IPS DF 4.7 (cell line): Measurements from ENCODE around the gene ITGB8.

ENCODE experiments used
- DNase-seq: peaks from one replicate; pipeline ENCODE4 v3.0.0-alpha.2; 2013; ENCODE audit warnings: low spot score; ENCODE audit errors: extremely low read depth

Gene ITGB8

DNA sequence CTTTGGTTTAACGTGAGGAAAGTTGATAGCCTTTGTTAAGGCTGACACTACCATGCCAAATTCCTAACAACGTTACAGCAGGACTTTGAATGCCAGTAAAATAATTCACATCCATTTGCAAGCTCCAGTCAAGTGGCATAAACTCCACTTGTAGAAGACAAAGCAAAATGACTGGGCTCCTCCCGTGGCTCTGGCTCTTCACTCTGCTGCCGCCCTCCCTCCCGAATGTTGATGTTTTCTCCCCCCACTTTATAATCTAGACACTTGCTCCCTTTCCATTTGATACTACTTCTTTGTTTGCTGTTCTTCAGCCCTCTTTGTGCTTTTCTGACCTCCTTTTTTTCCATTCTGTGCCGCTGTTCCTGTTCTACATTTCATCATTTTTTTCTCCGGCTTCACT is 22.8 kb upstream of the ITGB8 start:
- DNase-seq, result no peak

DNA sequence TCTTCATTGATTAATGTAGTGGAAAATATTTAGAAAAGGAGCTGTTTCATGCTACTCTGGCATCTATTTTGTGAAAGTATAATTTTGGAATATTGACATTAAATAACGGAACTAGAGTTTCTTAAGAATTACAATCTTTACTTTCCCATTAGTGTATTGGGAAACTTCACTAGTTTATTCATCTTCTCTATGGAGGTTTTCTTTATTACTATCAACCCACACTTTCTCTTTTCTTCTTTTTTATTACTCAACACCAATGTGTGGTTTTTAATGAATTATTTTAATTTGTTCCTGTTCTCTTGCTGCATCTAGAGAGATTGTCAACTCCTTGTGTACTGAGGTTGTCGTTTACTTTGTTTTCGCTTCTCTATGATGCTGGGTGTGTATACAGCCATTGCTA is 20.4 kb upstream of the ITGB8 start:
- no peak for DNase-seq

DNA sequence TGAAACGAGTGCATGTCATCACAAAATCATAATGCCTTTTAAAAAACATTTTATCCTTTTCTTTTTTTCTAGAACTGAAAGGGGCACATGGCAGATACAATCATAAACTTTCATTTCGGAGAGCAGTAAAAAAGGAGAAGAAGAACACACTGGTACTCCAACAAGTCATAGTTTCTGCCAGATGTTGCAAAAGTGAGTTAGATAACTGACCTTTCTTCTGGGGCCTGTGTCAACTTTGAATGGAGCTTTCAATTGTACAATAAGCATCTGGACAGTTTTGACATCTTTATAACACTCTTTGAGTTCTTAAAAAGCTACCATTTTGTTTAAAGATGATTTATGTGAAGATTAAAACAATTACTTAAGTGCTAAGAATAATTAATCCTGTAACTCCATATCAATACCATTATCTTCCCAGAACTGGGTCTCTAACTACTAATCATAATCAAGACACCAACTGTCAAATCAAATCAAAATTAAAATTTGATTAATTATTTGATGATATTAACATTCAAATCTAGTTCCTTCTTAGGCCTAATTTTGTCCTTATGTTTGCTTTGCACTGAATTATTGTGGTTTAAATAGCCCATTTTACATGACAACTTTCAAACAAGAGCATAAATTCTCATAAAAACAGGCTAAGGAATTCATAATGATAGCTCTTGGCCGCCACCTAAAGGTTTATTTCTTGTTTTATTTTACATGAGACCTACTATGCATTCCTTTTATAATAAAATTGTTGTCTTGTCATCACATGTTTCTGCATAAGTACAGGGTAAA is 19.5 kb upstream of the ITGB8 start:
- DNase-seq, result no peak

DNA sequence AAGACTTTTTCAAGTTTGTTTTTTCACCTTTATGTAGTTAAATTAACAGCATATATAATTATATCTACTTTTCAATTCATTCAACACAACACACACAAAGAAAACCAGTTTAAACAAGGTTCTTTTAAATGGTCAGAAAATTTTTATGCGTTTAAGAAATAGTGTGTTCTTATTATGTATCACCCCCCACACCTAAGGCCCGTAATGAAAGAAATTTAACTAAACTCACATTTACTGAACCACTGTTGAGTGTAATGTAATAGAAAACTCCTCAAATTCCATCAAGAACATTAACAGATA is 19.0 kb upstream of the ITGB8 start:
- no peak for DNase-seq

DNA sequence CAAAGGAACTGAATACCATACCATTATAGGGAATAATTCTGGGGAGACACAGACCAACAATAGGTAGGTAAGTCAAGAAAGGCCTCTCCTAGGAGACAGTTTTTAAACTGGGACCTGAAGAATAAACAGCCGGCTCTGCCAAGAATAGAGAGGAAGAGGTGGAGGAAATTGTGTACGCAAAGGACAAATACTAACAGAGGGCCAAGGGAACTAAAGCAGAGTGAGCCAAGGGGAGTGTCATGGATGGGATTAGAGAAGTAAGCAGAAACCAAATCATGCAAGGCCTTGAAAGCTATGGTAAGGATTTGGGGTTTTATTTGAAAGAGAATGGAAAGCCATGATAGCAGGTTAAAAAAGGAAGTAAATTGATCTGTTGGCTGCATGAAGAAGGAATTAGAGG is 18.1 kb upstream of the ITGB8 start:
- DNase-seq, result no peak

DNA sequence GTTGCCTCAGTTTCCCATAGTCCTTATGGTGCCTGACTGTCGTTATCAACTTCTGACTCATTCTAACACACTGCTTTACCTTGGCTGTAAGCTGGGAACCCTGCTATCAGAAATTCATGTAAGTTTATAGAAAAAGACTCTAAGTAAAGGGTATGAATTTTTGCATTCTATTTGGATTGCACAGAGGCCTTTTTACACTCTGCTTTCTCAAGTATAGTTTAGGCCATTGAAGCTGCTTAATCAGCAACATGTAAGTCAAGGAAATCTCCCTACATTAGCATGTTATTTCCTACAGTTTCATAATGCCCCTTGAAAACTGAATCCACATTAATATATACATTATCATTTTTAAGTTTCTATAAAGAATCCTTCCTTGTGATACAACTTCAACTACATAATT is 17.1 kb upstream of the ITGB8 start:
- DNase-seq, result no peak

DNA sequence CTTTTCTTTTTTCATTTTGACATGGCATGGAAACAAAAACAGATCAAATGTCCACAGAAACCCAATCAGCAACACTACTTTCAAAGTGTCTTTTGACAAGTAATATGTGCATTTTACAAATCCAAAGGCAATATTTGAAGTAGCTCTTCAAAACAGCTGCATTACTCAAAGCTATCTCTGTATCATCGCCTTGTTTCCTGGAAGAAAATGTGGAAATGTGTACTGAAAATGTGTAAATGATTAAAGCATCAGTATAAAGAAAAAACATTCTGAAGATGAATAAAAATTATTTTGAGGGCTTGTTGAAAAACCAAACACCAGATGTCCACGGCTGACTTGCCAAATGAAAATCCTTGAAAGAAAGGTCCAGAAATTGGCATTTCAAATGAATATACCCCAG is 16.5 kb upstream of the ITGB8 start:
- no peak for DNase-seq

DNA sequence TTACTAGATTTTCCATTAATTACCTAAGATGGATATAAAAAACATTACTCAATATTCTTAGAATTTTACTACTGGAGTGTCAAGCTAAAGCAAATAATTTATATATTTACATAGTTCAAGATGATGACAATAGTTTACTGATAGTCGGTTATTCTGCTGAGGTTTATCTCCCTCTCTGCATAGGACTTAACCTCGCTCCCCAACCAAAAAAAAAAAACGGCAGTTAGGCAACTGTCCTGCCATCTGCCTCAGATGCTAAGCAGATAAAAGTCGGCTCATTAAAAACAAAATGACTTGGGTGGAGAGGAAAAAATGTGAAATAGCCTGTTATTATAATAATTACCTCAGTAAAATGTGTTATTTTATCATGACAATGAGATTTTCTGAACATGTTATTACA is 14.0 kb upstream of the ITGB8 start:
- no peak for DNase-seq

DNA sequence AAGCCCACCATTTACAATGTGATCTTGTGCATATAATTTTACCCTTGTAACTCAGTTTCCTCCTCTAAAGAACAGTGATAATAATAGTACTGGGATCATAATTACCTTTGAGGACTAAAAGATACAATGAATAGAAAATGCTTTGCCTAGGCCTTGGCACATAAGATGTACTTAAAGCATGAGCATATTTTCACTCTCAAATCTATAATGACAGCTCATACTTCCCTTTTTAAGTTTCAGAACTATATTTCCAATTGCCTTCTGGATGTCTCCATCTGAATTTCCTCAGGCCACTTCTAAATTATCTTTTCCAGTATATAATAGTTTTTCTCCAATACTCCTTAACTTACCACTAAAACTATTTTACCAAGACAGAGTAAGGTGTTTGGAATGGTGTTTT is 13.3 kb upstream of the ITGB8 start:
- no peak for DNase-seq

DNA sequence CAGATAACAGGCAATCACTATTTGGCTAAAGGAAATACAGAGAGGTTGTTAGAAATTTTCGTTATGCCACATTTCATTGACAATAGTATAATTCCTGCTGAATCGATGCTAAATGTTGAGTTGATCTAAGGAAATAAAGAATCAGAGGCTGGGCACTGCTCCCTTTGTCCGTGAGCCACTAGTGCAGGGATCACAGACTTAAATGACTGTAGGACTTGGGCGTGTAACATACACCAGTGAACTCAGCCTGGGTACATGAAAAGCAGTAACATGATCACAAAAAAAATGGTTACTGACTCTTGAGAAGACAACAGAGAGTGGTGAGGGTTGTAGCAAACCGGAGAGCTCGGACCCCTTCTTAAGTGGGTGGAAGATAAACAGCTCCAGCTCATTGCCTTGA is 11.8 kb upstream of the ITGB8 start:
- no peak for DNase-seq

DNA sequence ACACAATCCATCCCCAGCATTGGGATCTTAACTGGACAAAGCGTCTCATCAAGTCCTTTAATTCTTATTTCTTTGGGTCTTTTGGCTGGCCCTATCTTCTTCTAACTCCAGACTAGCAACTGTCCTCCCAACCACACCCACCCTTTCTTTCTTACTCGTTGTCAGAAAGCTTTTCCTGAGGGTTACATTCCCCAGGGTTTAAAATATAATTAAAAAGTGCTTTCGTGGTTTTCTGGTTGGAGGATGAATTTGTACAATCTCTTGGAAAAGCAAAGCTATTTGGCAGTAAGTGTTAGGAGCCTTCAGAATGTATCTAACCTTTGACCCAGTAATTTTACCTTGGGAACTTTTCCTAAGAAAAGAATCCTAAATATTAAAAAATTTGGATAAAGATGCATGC is 10.4 kb upstream of the ITGB8 start:
- no peak for DNase-seq

DNA sequence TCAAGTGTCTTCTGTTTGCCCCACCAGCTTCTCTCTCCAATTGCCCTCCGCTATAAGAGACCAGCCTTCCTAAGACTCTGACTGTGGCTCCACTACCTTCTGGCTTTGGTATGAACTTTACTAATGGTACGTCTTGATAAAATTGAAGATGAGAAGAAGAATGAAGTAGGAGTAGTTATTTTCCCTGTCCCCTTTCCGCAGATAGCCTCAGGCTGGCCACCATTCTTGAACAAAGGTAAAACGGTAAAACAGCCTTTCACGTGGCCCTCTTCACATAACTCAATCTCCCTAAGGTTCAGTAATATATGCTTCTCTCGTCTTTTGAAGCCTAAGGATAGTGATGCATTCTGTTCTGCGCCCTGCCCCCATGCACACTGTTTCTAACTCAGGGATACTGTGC is 9.9 kb upstream of the ITGB8 start:
- DNase-seq, result no peak

DNA sequence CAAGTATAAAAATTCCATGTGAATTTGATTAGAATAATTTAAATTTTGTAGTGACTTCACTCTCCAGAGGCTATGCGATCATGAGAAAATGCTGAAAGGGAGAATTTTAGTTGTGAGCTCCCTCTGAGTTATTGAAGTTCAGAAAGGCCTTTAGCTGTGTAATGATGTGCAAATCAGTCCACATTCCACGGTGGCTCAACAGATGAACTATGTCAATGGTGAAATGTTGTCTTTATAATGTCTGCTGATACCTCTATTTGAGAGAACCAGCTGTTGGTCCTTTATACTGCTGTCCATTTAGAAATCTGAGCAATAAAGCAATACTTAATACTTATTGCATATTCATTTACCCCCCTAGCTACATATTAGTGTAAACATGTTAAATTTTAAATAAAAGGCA is 7.1 kb upstream of the ITGB8 start:
- no peak for DNase-seq

DNA sequence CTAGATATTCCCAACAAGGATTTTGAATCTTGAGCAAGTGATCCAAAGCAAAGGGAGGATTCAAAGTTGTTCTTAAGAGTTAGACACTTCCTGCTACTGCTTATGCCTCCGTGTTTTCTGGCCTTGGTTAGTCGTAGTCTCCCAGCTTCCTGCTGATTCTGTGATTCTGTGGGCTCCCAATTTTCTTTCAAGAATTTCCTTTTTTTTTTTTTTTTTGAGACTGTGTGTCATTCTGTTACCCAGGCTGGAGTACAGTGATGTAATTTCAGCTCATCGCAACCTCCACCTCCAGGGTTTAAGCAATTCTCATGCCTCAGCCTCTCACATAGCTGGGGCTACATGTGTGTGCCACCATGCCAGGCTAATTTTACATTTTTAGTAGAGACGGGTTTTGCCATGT is 4.4 kb upstream of the ITGB8 start:
- DNase-seq, result no peak

DNA sequence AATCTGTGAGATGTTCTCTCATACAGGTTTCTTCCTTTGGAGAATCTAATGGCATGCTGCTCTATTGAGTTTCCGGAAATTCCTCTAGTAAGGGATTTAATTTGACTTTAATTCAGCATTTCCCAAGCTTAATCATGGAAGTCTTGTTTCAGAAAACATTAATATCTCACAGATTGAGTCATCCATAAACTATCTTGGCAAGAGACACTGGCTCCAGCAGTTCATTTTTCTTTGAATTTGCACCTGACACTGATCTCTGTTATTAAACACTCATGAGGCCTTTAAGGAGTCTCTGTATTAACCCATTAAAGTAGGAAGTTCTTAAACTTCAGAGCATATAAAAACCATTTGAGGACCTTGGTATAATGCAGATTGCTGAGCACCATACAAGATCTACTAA is 3.6 kb upstream of the ITGB8 start:
- DNase-seq, result no peak

DNA sequence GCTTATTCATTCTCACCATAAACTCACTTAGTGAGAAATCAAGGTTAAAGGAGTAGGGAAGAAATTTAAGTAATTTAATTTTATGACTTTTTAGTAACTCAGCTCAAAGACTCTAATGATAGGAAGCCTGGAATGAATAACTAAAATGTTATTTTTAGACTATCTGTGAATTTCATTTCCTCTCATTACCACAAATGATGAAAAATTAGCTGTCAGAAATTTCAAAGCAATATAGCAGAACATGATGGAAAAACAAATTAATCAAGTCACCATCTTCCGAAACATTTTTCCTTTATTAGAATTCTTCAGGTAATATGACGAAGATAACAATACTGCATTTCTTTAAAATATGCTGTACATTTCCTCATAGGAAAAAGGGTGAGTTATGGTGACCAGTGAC is 2.7 kb upstream of the ITGB8 start:
- DNase-seq, result no peak

DNA sequence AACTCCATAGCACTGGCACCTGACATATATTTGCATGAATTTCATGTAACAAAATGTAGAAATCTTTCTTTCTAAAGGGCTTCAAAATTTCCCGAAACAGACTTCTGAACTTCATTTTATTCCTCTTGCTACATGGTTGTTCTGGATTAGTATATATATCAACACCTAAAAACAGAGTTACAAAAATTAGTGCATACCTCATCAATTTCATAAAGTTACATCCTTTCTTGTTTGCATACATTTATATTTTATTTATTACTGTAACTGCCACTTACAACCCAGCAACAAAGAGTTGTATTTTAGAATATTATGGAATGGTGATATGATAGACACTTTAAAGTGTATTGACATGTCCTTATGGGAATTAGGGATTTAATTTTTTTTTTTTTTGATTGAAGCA is 2.0 kb upstream of the ITGB8 start:
- DNase-seq, result no peak

DNA sequence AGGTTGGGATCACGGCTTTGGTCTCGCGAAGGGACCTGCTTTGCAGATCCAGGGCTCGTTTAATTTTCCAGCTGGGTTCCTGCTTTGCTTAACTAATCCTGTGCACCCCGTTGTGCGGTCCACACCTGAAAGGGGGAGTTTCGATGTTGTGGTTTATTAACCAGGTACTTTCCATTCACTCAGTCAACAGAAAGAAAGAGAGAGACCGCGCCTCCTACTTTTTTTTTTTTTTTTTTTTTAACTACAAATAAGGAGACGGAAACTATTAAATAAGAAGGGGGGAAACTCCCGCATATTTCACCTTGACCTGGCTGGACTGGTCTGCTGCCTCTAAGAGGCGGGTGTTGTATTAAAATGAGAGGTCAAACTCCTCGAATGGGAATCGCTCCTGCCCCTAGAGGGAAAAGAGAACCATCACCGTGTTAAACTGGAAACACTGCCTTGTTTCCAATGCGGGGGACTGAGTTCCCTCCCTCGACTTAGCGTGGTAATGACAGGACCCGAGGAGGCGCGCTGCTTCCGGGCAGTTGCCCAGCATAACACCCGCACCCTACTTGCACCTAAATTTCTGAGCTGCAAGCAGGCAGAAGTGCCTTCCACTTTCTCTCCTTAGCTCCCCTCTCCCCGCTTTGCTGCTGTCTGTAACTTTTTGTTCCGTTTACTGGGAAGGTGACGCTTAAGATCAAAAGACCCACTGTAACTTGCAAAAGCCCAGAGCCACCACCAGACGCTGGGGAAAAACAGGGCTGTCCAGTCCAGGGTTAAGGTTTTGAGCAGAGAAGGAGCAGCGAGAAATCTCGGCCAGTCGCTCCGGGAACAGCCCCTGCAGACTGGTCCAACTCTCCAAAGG is 1.1 kb upstream of the ITGB8 start:
- DNase-seq, result no peak

DNA sequence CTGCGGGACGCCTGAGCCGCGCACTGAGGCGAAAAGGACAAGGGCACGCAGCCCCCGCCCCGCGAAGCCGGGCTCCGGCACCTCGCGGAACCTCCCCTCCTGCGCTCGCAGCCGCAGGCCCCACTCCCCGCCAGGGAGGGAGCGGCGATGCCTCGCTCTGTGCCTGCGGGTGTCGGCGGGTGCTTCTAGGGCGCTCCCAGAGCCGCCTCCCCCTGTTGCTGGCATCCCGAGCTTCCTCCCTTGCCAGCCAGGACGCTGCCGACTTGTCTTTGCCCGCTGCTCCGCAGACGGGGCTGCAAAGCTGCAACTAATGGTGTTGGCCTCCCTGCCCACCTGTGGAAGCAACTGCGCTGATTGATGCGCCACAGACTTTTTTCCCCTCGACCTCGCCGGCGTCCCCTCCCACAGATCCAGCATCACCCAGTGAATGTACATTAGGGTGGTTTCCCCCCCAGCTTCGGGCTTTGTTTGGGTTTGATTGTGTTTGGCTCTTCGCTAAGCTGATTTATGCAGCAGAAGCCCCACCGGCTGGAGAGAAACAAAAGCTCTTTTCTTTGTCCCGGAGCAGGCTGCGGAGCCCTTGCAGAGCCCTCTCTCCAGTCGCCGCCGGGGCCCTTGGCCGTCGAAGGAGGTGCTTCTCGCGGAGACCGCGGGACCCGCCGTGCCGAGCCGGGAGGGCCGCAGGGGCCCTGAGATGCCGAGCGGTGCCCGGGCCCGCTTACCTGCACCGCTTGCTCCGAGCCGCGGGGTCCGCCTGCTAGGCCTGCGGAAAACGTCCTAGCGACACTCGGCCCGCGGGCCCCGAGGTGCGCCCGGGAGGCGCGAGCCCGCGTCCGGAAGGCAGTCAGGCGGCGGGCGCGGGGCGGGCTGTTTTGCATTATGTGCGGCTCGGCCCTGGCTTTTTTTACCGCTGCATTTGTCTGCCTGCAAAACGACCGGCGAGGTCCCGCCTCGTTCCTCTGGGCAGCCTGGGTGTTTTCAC is 519 bp downstream of the ITGB8 start:
- DNase-seq, result no peak

DNA sequence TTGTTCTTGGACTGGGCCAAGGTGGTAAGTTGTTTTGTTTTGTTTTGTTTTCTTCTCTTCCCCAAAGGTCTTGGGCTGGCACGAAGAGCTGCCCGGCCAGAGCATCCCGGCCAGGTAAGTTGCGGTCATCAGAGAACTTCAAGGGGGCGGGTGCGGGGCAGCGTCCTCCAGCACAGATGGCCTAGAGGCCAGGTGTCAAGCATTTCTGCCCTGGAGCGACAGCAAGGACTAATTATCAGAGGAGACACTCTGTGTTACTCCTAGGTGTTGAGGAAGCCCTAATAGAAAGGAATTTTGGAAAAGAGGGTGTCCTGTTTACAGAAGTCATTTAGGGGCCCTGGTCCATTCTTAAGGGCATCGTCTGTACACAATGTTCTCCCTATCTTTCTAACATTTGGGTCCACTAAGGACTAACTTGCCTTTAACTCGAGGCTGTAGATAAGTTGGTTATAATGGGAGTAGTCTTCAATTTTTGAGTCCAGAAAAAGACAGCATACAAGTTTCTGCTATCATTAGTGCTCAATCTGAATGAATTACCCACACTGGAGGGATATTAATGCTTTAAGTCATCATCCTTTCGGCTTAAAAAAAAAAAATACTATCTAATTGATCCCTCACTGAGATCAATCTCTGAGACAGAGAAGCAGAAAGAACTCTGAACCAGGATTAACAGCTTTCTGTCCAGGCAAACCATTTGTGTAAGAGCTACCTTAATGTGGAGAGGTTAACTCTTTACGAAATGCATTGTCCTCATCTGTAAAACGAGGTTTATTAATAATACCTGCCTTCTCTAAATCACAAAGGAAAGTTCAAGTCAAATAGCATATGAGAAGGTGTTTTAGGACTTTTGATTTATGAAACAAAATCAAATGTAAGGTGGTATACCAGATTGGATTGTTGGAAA is 1.5 kb downstream of the ITGB8 start:
- no peak for DNase-seq

DNA sequence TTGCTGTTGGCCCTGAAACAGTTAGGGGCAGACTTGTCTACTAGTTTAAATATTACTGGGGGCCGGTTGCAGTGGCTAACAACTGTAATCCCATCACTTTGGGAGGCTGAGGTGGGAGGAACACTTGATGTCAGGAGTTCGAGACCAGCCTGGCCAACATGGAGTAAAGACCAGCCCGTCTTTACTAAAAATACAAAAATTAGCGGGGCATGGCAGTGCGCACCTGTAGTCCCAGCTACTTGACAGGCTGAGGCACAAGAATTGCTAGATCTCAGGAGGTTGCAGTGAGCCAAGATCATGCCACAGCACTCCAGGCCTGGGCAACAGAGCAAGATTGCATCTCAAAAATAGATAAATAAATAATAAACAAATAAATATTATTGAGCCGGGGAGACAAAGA is 7.6 kb downstream of the ITGB8 start:
- DNase-seq, result no peak
